ENCODE results near the gene SLC22A1. TPM values are rescaled to one million over a fixed set of nuclear protein-coding genes. Genes with fewer than 3 reads are reported as not detected.

The SLC22A1 gene
- total and polyA plus RNA-seq, 4 donors, result 0.79 to 1,107 (median 439) TPM

- no peaks in the 10 kb centered on the region for H3K27me3 ChIP-seq (ENCODE audit: control insufficient read depth in 4 of 4, insufficient read depth in 4 of 4, low read length in 3 of 4)
These were observed 79.4 kb downstream of the SLC22A1 start for GRCh38 chr6:160201061-160201460.

More at GRCh38 chr6:160201061-160201460, 79.4 kb downstream of the SLC22A1 start:
- Histone ChIP-seq H3K9me3 (ENCODE audit: control insufficient read depth in 4 of 4, low read length in 3 of 4) (no peaks in the 10 kb centered on the region), H3K27ac (ENCODE audit: low read depth in 1 of 2, low read length in 2 of 2) (no peak overlapping the region), H3K4me1 (ENCODE audit: control insufficient read depth in 4 of 4, insufficient read depth in 4 of 4, low read length in 3 of 4) (peaks cover 0 to 5% (median under 1%) of the 10 kb centered on the region in 4 donors), H3K9ac (ENCODE audit: low read depth in 1 of 2, low read length in 2 of 2) (no peak overlapping the region), H3K36me3 (ENCODE audit: control insufficient read depth in 4 of 4, insufficient read depth in 3 of 4, low read depth in 1 of 4, low read length in 3 of 4) (no peaks in the 10 kb centered on the region), H3K4me3 (ENCODE audit: low read depth in 1 of 3, low read length in 3 of 3) (no peak overlapping the region)
- no peak for TF ChIP-seq EGR1 (IDR thresholded peaks at IDR 0.05; ENCODE audit: low read depth in 2 of 2)
- TF ChIP-seq GABPA (IDR thresholded peaks at IDR 0.05 in 1 of 2, conservative IDR thresholded peaks at IDR 0.05 in 1 of 2), result no peak
- no peak for TF ChIP-seq RAD21 (IDR thresholded peaks at IDR 0.05)
- TF ChIP-seq, protein P1, sequence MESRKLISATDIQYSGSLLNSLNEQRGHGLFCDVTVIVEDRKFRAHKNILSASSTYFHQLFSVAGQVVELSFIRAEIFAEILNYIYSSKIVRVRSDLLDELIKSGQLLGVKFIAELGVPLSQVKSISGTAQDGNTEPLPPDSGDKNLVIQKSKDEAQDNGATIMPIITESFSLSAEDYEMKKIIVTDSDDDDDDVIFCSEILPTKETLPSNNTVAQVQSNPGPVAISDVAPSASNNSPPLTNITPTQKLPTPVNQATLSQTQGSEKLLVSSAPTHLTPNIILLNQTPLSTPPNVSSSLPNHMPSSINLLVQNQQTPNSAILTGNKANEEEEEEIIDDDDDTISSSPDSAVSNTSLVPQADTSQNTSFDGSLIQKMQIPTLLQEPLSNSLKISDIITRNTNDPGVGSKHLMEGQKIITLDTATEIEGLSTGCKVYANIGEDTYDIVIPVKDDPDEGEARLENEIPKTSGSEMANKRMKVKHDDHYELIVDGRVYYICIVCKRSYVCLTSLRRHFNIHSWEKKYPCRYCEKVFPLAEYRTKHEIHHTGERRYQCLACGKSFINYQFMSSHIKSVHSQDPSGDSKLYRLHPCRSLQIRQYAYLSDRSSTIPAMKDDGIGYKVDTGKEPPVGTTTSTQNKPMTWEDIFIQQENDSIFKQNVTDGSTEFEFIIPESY (IDR thresholded peaks at IDR 0.05), result no peak
- TF ChIP-seq MAX (IDR thresholded peaks at IDR 0.05), result no peak
- TF ChIP-seq FOXA2 (IDR thresholded peaks at IDR 0.05), result no peak
- no peak for TF ChIP-seq HNF4G (IDR thresholded peaks at IDR 0.05)
- TF ChIP-seq FOXA1 (IDR thresholded peaks at IDR 0.05), result no peak
- no peak for TF ChIP-seq HNF4A (conservative IDR thresholded peaks at IDR 0.05)
- no peak for TF ChIP-seq CTCF (IDR thresholded peaks at IDR 0.05; ENCODE audit: low read depth, low read length, missing input control)
- TF ChIP-seq REST (IDR thresholded peaks at IDR 0.05), result no peak
- no peak for TF ChIP-seq SP1 (IDR thresholded peaks at IDR 0.05)
- TF ChIP-seq RXRA (IDR thresholded peaks at IDR 0.05), result no peak
- TF ChIP-seq TAF1 (conservative IDR thresholded peaks at IDR 0.05), result no peak
- TF ChIP-seq NR2F2 (IDR thresholded peaks at IDR 0.05), result no peak
- no peak for TF ChIP-seq YY1 (IDR thresholded peaks at IDR 0.05)
- TF ChIP-seq ATF3 (IDR thresholded peaks at IDR 0.05), result no peak
- no peak for TF ChIP-seq JUND (IDR thresholded peaks at IDR 0.05)
- WGBS, result 93% methylated on average over 2 of the region's 2 CpGs
- no peak for DNase-seq (ENCODE audit: low spot score)
